HG02884 (cell line): Measurements from ENCODE around the gene MED12.

Source experiments
- ATAC-seq: cut with Tn5 transposase; IDR thresholded peaks from one replicate; pipeline ENCODE4 v1.9.1; 2021; ENCODE audit warnings: mild to moderate bottlenecking, moderate library complexity; ENCODE audit not compliant: unreplicated experiment

The MED12 gene

DNA sequence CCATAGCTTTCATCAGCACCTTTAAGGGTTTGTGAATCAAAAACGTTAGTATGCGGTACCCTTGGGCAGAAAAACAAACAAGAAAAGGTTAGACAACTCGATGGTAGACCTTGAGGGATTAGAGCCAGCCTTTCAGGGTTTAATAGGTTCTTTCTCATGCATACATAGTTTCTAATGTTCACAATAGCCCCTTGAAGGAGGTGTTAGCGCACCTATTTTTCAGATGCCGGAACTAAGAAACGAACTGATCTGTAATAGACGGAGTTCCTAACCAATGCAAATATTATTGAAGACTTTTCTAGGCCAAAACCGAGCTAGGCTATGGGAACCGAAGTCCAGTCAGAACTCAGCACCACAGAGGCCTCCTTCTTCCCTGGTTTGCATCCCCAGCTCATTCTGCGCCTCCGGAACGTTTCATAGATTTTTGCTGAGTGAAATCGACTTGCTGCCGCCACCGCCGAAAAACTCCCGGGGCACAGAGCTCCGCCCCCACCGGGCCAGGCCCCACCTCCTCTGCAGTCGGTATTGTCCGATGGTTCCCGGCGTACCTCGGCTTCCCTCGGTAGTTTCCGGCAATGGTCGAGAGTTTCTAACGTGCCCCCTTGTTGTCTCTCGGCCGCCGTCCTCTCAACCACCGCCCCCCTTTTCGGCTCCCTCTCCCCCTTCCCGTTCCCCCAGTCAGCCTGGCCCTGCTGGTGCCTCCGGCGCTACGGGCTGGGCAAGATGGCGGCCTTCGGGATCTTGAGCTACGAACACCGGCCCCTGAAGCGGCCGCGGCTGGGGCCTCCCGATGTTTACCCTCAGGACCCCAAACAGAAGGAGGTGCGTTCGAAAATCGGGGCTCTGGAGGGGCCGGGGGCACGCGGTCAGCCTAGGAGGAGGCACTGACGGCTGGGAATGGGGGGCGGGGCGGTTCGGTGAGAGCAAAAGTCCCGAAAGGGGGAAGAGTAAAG is at the start of gene MED12:
TSS of gene MED12 (plus strand) at position 565 of the 953 bp plus-strand sequence. CDS start at position 724, 159 bp downstream.
- peak; percentile 87 for ATAC-seq

DNA sequence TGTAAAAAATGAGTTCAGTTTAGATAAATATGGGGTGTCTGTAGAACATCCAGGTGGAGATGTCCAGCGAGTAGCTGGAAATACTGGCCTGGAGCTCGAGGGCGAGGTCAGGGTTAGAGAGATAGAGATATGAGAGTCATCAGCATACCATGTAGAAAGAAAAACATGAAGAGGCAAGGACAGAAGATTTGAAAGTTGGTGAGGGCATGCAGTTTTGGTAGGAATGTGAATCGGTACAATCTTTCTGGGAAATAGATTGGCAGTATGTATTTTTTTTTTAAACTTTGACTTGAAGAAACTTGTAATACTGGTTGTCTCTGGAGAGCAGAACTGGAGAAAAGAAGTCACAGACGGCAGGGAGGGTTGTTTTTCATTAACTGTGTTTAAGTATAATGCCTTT is 47.9 kb upstream of the MED12 start:
- no peak for ATAC-seq

DNA sequence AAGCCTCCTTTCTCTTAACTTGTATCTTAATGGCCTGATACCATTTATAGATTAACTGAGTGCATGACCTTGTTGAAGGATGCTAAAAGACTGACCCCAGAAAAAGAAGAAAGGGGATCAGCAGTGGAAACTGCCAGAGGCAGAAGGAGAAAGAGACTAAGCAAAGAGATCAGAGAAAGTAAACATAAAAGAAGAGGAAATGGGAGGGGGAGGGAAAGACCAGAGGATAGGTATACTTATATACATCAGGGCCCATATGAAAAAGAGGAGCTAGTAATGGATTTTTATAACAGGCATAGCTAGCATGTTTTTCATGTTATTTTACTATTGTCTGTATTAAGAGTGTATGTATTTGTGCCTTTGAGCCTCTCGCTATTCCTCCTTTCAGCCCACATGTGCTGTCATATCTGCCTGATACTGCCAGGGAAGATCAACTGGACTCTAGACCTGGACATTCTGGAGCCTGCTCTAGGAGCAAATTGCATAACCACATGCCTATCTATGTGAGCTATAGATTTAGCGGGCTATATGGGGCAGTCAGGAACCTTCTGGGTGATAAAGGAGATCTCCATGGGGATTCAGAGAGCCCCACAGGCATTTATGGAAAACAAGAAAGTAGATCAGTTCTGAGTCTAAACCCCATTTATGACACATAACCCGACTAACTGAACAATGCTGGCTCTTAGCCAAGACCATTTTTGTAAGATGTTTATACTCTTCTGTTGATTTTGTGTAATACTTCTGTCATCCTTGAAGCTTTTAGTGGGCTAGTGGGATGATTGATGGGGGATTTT is 36.9 kb upstream of the MED12 start:
- no peak for ATAC-seq

DNA sequence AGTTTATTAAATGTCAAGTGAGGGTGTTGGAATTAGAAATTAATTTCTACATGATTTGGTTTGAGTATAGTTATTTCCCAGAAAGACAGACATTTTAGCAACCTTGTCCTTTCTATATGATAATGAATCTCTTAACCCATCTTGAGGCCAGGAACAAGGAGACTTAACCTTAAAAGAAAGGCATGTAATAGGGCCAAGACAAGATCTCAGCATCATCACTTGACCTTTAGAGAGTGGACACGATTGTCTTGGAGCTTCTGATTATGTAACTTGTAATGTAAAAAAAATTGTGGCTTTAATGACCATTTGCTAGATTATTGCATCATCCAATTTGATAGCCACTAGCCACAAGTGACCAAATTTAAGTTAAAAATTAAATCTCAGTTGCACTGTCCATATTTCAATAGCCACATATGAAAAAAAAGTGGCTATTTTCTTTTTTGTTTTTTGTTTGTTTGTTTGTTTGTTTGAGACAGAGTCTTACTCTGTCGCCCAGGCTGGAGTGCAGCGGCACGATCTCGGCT is 36.2 kb upstream of the MED12 start:
- no peak for ATAC-seq

DNA sequence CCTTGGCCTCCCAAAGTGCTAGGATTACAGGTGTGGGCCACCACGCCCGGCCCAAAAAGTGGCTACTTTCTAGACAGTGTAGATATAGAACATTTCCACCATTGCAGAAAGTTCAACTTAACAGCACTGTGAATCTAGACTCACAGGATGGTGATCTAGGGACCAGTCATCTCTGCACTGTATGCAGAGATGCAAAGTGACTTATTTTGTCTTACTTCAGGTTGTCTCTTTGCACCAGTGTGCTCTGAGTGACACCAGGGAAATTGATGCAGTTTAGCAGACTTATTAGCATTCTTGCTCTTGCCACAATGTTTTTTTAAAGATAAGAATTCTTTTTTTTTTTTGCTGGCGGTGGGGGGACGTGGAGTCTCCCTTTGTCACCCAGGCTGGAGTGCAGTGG is 35.6 kb upstream of the MED12 start:
- no peak for ATAC-seq

DNA sequence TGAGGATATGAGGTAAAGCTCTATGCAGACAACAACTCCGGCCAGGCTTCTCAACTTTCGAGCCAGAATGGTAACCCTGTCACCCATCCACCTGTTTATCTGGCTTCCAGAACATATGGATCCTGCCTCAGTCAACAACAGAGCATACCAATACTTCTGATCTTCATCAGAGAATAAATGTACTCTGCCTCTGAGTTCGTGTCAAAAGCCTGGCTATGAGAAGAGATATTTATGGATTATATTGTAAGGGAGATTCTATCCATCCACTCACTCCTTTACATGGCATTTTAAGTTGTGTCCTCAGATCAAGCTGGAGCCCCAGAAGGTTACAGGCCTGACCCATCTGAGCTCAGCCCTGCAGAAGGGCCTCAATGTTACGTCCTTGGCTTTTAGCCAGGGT is 32.5 kb upstream of the MED12 start:
- no peak for ATAC-seq

DNA sequence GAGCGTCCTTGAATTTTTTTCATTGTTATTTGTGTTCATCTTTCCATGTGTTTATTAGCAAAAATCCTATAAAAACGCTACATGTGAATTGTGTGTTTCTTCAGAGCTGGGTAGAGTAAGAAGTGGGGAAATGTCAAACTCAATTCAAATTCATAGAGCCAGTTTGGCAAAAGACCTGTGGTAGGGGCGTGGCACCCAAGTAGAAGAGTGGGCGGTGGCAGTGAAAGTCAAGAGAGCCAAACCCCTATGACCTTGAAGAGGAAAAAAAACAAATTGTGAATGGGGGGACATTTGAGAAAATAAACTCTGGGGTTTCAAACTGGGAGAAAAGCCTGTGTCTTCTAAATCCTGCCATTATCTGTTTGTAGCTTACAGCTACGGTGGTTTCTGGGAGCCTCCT is 27.1 kb upstream of the MED12 start:
- ATAC-seq: no peak

DNA sequence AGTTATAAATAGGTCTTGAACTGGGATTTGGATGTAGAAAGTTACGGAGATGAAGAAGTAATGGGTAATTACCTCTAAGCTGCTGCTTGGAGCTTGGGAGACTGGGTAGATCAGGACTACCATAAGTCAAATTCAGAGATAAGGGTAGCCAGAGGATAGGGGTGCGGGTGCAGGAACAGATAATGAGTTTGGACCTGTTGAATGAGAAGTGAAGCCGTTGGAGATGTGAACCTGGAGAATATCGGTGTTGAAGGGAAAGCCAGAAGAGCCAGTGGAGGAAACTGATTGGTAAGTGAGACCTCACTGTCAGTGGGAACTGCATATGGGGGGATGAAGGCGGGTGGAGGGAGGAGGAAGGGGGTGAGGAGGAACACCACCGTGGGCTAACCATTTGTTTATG is 23.4 kb upstream of the MED12 start:
- ATAC-seq: no peak

DNA sequence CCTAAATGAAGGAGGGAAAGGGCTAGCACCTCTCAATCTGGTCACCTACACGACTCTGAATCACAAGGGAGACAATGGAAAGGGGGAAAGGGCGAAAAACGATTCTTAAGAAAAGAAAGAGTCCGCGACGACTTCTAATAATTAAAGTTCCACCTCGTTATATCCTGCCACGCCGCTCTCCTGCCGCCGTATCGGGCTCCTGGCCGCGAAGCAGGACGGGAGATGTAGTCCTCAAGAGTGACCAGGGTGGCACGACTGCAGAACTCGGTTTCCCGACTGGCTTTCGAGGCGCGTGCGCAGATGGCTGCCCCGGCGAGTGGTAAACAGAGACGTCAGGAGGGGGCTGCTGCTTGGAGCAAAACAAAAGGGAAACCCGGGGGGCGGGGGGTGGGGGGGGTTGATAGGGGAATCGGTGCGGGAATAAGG is 22.8 kb upstream of the MED12 start, which contains the start of gene FOXO4:
TSS of gene FOXO4 (plus strand) at position 297 of the 426 bp plus-strand sequence. CDS start 678 bp downstream, outside the sequence.
- ATAC-seq: peak; percentile 83

DNA sequence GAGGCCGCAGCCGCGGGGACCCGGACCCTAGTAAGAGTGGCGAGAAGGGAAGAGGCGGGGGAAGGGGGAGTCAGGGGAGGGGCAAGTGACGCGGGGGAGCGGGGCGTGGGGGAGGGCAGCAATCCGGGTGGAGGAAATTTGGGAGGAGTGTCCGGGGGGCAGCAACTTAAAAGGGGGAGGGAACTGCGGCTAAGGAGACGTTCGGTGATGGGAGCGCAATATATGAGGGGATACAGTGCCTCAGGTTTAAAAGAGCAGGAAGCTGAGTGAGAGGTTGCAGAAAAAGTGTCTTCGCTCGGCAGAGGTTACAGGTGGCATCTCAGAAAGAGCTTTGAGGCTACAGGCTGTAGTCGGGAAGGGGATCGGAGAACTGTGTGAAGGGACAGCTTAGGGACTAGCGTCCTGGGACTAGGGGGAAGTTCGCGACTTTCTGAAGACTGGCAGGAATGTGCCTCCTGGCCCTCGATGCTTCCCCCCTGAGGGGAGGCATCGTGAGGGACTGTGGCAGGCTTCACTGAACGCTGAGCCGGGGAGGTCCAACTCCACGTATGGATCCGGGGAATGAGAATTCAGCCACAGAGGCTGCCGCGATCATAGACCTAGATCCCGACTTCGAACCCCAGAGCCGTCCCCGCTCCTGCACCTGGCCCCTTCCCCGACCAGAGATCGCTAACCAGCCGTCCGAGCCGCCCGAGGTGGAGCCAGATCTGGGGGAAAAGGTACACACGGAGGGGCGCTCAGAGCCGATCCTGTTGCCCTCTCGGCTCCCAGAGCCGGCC is 22.2 kb upstream of the MED12 start:
- no peak for ATAC-seq

DNA sequence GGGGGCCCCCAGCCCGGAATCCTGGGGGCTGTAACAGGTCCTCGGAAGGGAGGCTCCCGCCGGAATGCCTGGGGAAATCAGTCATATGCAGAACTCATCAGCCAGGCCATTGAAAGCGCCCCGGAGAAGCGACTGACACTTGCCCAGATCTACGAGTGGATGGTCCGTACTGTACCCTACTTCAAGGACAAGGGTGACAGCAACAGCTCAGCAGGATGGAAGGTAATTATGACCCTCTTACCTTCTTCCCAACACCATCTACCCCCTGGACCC is 21.7 kb upstream of the MED12 start:
- ATAC-seq: no peak

DNA sequence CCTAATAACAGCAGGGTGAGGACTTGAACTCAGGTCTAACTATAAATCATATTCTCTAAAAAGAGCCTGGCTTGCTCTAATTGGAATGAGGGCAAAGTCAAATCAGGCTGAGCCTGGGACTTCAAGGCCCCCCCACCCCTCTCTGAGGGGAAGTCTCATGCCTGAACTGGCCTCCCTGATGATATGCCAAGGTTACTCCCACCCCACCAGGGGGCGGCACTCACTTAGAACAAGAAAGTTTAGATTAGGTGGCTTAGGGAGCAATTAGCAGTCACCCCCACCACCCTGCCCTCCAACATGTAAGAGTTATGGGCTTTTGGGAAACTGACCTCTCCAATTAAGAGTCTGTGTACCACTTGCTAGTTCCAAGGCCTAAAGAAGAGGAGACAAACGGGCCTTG is 20.1 kb upstream of the MED12 start:
- ATAC-seq: no peak

DNA sequence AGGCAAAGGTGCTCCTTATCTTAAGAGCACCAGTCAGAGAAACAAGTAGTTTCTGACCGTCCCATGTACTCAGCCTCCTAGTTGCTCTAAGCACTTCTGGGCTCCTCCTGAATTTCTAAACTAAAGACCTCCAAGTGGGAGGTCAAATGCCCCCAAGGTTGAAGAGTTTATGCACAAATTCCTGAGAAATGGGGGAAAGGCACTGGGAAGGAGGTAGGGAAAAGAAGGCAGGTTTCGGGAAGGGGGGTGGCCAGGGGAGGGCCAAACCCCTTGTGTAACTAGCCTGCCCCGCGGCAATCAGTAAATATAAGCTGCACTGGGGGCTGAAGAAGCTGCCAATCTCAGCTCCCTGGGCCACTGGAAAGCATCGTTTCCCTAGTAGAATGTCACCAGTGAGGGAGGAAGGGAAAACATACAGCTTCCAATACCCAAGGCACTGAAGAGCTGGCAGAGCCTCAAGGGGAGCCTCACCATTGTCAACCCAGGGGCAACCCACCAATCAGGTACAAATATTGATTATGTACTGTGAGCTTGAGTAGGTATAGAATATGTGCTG is 19.4 kb upstream of the MED12 start:
- ATAC-seq: no peak

DNA sequence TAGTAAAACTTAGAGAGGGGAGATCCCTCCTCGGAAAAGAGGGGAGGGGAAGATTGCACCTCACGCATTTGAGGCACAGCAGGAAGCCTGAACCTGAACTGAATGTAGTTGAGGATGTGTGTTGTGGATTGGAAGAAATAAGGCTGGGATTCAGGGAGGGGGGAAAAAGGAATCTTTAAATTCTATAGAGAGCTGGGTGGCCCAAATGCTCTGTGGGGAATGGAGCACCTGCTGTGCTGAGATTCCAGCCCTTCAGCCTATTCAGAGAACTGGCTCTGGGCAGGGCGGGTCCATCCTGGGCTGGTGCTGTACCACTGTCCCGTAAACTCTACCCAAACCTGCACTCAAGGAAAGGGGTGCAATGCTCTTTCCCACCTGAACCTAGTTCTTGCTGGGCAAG is 18.7 kb upstream of the MED12 start:
- ATAC-seq: no peak

DNA sequence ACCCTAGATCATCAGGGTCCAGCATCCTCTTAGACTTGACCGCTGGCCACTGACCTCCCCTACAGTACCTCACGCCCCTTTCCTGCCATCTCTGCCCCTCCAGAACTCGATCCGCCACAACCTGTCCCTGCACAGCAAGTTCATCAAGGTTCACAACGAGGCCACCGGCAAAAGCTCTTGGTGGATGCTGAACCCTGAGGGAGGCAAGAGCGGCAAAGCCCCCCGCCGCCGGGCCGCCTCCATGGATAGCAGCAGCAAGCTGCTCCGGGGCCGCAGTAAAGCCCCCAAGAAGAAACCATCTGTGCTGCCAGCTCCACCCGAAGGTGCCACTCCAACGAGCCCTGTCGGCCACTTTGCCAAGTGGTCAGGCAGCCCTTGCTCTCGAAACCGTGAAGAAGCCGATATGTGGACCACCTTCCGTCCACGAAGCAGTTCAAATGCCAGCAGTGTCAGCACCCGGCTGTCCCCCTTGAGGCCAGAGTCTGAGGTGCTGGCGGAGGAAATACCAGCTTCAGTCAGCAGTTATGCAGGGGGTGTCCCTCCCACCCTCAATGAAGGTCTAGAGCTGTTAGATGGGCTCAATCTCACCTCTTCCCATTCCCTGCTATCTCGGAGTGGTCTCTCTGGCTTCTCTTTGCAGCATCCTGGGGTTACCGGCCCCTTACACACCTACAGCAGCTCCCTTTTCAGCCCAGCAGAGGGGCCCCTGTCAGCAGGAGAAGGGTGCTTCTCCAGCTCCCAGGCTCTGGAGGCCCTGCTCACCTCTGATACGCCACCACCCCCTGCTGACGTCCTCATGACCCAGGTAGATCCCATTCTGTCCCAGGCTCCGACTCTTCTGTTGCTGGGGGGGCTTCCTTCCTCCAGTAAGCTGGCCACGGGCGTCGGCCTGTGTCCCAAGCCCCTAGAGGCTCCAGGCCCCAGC is 17.6 kb upstream of the MED12 start:
- no peak for ATAC-seq

DNA sequence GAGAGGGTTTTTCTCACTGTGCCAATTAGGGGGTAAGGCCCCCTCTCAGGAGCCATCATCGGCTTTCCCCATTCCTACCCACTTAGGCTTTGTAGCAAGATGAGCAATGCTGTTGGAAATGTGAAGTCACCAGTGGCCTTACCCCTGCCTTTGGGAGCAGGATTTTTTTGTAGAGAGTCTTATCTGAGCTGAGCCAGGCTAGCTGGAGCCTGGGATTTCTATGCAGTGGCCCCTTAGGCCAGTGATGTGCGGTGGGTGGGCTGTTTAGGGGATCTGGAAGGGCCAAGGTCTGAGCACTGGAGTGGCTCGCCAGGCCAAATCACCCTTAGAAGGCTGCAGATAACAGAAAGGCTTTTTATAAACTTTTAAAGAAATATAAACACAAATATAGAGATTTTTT is 16.1 kb upstream of the MED12 start:
- ATAC-seq: no peak

DNA sequence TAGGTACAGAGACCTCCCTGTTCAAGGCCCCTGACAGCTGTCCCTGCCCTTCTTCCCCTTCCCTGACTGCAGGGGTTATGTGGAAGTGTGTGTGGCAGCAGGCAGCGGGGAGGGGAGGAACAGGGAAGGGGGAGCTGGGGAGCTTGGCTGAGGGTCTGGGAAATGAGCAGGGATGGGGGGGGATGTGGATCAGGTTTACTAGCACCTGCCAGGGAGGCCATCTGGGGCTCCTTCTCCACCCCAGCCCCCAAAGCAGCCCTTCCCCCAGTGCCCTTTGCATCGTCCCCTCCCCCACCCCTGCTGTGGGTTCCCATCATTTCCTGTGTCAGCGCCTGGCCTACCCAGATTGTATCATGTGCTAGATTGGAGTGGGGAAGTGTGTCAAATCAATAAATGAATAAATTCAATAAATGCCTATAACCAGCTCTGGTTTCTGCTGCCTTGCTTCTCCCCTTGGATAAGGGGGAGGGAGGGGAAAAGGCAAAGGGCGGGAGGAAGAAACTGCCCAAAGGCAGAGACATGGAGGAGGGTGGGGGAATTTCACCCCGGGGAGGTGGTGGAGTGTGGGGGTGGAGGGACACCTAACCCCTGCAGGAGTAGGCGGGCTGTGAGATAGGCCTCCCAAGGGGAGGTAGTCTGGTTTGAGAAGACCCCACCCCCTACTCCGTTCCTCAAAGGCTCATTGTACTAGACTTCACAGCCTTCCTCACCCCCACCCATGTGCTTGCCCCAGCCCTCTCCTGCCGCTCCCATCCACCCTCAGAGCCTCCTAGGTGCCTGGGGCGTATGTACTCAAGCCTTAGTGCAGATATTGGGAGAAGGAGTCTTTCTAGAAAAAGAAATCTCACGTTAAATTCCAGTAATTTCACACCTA is 15.0 kb upstream of the MED12 start:
- no peak for ATAC-seq

DNA sequence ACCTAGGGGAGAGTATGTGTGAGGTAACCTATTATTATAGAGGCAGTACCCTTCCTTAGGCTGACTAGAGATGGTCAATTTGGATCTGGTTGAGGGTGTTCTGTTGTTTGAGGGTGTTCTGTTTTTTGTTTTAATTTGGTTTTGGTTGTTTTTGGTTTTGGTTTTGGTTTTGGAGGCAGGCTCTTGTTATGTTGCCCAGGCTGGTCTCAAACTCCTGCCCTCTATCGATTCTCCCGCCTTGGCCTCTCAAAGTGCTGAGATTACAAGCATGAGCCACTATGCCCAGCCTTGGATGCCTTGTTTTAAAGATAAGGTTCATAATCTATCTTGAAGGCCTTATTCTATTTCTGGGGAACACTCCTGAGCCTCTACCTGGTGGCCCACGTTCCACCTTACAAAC is 12.8 kb upstream of the MED12 start:
- ATAC-seq: no peak

DNA sequence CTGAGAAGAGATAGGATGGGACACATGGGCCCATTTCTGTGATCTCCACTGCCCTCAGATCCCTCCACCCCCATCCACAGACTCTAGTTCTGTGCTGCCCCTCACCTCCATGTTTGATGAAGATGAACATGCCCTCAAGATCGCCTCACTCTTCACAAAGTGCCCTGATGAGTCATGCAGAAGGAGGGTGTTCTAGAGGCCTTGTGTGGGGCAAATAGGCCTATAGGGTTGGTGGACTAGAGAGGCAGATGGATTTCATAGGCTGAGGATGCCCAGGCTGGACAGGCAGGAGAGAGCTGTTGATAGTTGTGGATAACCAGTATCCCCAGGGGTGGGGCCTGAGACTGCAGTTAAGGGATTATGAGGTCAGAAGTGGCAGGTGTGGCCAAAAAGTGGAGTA is 12.0 kb upstream of the MED12 start, which contains the start of gene CXorf65:
TSS of gene CXorf65 (minus strand) at position 314 of the 400 bp plus-strand sequence. CDS start at position 130, 184 bp downstream.
- ATAC-seq: no peak
